Mesenchymal stem cell (in vitro differentiated cells and primary cell): ENCODE results near the gene COL13A1.

Experiments used
- DNase-seq: peaks from one replicate; pipeline ENCODE4 v3.0.0-alpha.2; 2013
- H2AFZ ChIP-seq: one replicate; pipeline ENCODE4 v1.6.1; 2013; ENCODE audit warnings: low read depth, mild to moderate bottlenecking, control low read depth, inconsistent platforms, low read length, moderate library complexity
- H2AK5ac ChIP-seq: 2 replicates; pipeline ENCODE4 v1.6.1; 2013; ENCODE audit warnings: low read length, moderate library complexity, mild to moderate bottlenecking, inconsistent platforms; ENCODE audit not compliant: severe bottlenecking
- H2BK120ac ChIP-seq: one replicate; pipeline ENCODE4 v1.6.1; 2013; ENCODE audit warnings: low read depth, mild to moderate bottlenecking, inconsistent platforms, low read length, moderate library complexity
- H2BK12ac ChIP-seq, 2 experiments: one replicate each; pipeline ENCODE4 v1.6.1; 2013; ENCODE audit warnings: inconsistent platforms in 2 of 2, low read length in 2 of 2, mild to moderate bottlenecking in 2 of 2, moderate library complexity in 2 of 2, control low read depth in 1 of 2
- H2BK15ac ChIP-seq: one replicate; pipeline ENCODE4 v1.6.1; 2013; ENCODE audit warnings: mild to moderate bottlenecking, low read depth, inconsistent platforms; ENCODE audit not compliant: poor library complexity, severe bottlenecking
- H2BK5ac ChIP-seq: 2 replicates; pipeline ENCODE4 v1.6.1; 2013; ENCODE audit warnings: low read depth, mild to moderate bottlenecking, low read length, control low read depth, inconsistent platforms; ENCODE audit not compliant: poor library complexity, severe bottlenecking
- H3K14ac ChIP-seq, 2 experiments: one replicate each; pipeline ENCODE4 v1.6.1; 2013; ENCODE audit warnings: inconsistent platforms in 2 of 2, low read length in 2 of 2, control low read depth in 1 of 2, mild to moderate bottlenecking in 1 of 2, moderate library complexity in 1 of 2
- H3K18ac ChIP-seq, 2 experiments: one replicate each; pipeline ENCODE4 v1.6.1; 2013; ENCODE audit warnings: inconsistent platforms in 2 of 2, low read length in 2 of 2, control low read depth in 1 of 2, low read depth in 1 of 2, mild to moderate bottlenecking in 1 of 2
- H3K23ac ChIP-seq, 2 experiments: one replicate each; pipeline ENCODE4 v1.6.1; 2013; ENCODE audit warnings: inconsistent platforms in 2 of 2, low read length in 2 of 2, mild to moderate bottlenecking in 2 of 2, moderate library complexity in 2 of 2, control low read depth in 1 of 2
- H3K27ac ChIP-seq: 2 replicates; pipeline ENCODE4 v1.5.1; 2013; ENCODE audit warnings: mild to moderate bottlenecking, moderate library complexity, low read length, control low read depth, inconsistent platforms; ENCODE audit not compliant: poor library complexity, severe bottlenecking
- H3K27me3 ChIP-seq, 2 experiments: 2 replicates each; pipeline versions ENCODE4 v1.6.1 to v1.7.0; 2013; ENCODE audit warnings: low read length in 2 of 2, mild to moderate bottlenecking in 2 of 2, moderate library complexity in 2 of 2, control low read depth in 1 of 2, inconsistent platforms in 1 of 2; ENCODE audit not compliant: control insufficient read depth in 1 of 2, insufficient read depth in 1 of 2
- H3K36me3 ChIP-seq, 2 experiments: 2 replicates each; pipeline versions ENCODE4 v1.6.1 to v1.7.0; 2013; ENCODE audit warnings: low read length in 2 of 2, control low read depth in 1 of 2, inconsistent platforms in 1 of 2, low read depth in 1 of 2, mild to moderate bottlenecking in 1 of 2; ENCODE audit not compliant: insufficient read depth in 2 of 2, control insufficient read depth in 1 of 2
- H3K4ac ChIP-seq, 2 experiments: one replicate each; pipeline ENCODE4 v1.6.1; 2013; ENCODE audit warnings: inconsistent platforms in 2 of 2, low read length in 2 of 2, mild to moderate bottlenecking in 2 of 2, moderate library complexity in 2 of 2, control low read depth in 1 of 2, low read depth in 1 of 2
- H3K4me1 ChIP-seq: 2 replicates; pipeline ENCODE4 v1.6.1; 2013; ENCODE audit warnings: low read depth, low read length, control low read depth; ENCODE audit not compliant: control insufficient read depth, insufficient read depth
- H3K4me2 ChIP-seq: 2 replicates; pipeline ENCODE4 v1.6.1; 2013; ENCODE audit warnings: low read length, mild to moderate bottlenecking, inconsistent platforms; ENCODE audit not compliant: poor library complexity, severe bottlenecking
- H3K4me3 ChIP-seq, 2 experiments: 2 replicates each; pipeline versions ENCODE4 v1.5.1 to v1.7.0; 2013; ENCODE audit warnings: low read length in 2 of 2, mild to moderate bottlenecking in 2 of 2, control low read depth in 1 of 2, low read depth in 1 of 2; ENCODE audit not compliant: insufficient read depth in 1 of 2
- H3K79me1 ChIP-seq: replicated peaks from 2 replicates; pipeline ENCODE4 v1.6.1; 2013; ENCODE audit warnings: mild to moderate bottlenecking, control low read depth, low read length, inconsistent platforms; ENCODE audit not compliant: poor library complexity, severe bottlenecking
- H3K9ac ChIP-seq: 2 replicates; pipeline ENCODE4 v1.7.0; 2013; ENCODE audit warnings: mild to moderate bottlenecking, low read length, moderate library complexity
- H3K9me3 ChIP-seq: 2 replicates; pipeline ENCODE4 v1.7.0; 2013; ENCODE audit warnings: mild to moderate bottlenecking, low read length; ENCODE audit not compliant: control insufficient read depth
- H4K8ac ChIP-seq: one replicate; pipeline ENCODE4 v1.6.1; 2013; ENCODE audit warnings: inconsistent platforms, mild to moderate bottlenecking, low read length, moderate library complexity
- H4K91ac ChIP-seq: one replicate; pipeline ENCODE4 v1.6.1; 2013; ENCODE audit warnings: mild to moderate bottlenecking, low read length, inconsistent platforms
- WGBS: methylation state at CpG from one replicate; pipeline ENCODE4 v1.1.7; 2013; ENCODE audit warnings: mixed read lengths; 5-methylcytosine and 5-hydroxymethylcytosine counted together

The COL13A1 gene

GRCh38 chr10:69883310-69884023 is 81.8 kb downstream of the COL13A1 start:
- no peak overlapping the region for H2AK5ac ChIP-seq
- H3K23ac ChIP-seq: no peak overlapping the region
- no peak overlapping the region for H4K8ac ChIP-seq
- no peak overlapping the region for H2BK12ac ChIP-seq
- H3K14ac ChIP-seq: no peak overlapping the region
- no peak overlapping the region for H3K4me3 ChIP-seq
- H3K27me3 ChIP-seq: no peaks in the 10 kb centered on the region
- H4K91ac ChIP-seq: no peak overlapping the region
- no peak overlapping the region for H2AFZ ChIP-seq
- no peak for DNase-seq
- peaks cover 15% of the 10 kb centered on the region for H3K4me1 ChIP-seq
- H3K4me2 ChIP-seq: no peak overlapping the region
- H3K18ac ChIP-seq: no peak overlapping the region
- no peak overlapping the region for H3K27ac ChIP-seq
- no peak overlapping the region for H3K4ac ChIP-seq
- H3K9me3 ChIP-seq: no peaks in the 10 kb centered on the region
- peaks cover 15 to 16% of the 10 kb centered on the region in 2 experiments for H3K36me3 ChIP-seq
- no peak overlapping the region for H2BK120ac ChIP-seq
- 83% methylated on average over 5 of the region's 5 CpGs for WGBS
- no peak overlapping the region for H3K9ac ChIP-seq
- H2BK5ac ChIP-seq: no peak overlapping the region
- H2BK15ac ChIP-seq: no peak overlapping the region
- peaks cover 1% of the 10 kb centered on the region for H3K79me1 ChIP-seq

GRCh38 chr10:69884024-69884367 is 82.3 kb downstream of the COL13A1 start:
- 100% methylated on average over 2 of the region's 3 CpGs for whole genome bisulfite sequencing

GRCh38 chr10:69884686-69885085 is 83.0 kb downstream of the COL13A1 start:
- Histone ChIP-seq H3K79me1 (peaks cover 1% of the 10 kb centered on the region), H2AFZ (no peak overlapping the region), H3K4me2 (no peak overlapping the region), H3K9me3 (no peaks in the 10 kb centered on the region), H3K23ac (no peak overlapping the region), H3K27me3 (no peaks in the 10 kb centered on the region), H4K8ac (no peak overlapping the region), H4K91ac (no peak overlapping the region), H3K18ac (no peak overlapping the region), H3K14ac (no peak overlapping the region), H3K4ac (no peak overlapping the region), H3K27ac (no peak overlapping the region), H3K9ac (no peak overlapping the region), H2BK5ac (no peak overlapping the region), H2BK120ac (no peak overlapping the region), H2AK5ac (no peak overlapping the region), H3K36me3 (peaks cover 22 to 27% of the 10 kb centered on the region in 2 experiments), H2BK12ac (no peak overlapping the region), H2BK15ac (no peak overlapping the region), H3K4me1 (peaks cover 15% of the 10 kb centered on the region), H3K4me3 (no peak overlapping the region)
- no peak for DNase-seq
- WGBS: no CpG with 5 or more reads among the region's 5 CpGs

More at GRCh38 chr10:69884024-69884367, 82.3 kb downstream of the COL13A1 start:
- H2BK12ac ChIP-seq: no peak overlapping the region
- no peak for DNase-seq
- no peaks in the 10 kb centered on the region for H3K27me3 ChIP-seq
- no peak overlapping the region for H3K4me2 ChIP-seq
- no peak overlapping the region for H3K4ac ChIP-seq
- H3K4me3 ChIP-seq: no peak overlapping the region
- no peak overlapping the region for H2BK15ac ChIP-seq
- no peak overlapping the region for H2BK5ac ChIP-seq
- no peak overlapping the region for H2BK120ac ChIP-seq
- no peaks in the 10 kb centered on the region for H3K9me3 ChIP-seq
- H4K91ac ChIP-seq: no peak overlapping the region
- H3K4me1 ChIP-seq: peaks cover 15% of the 10 kb centered on the region
- peaks cover 18 to 20% of the 10 kb centered on the region in 2 experiments for H3K36me3 ChIP-seq
- H2AFZ ChIP-seq: no peak overlapping the region
- H3K27ac ChIP-seq: no peak overlapping the region
- no peak overlapping the region for H3K9ac ChIP-seq
- no peak overlapping the region for H3K18ac ChIP-seq
- peaks cover 1% of the 10 kb centered on the region for H3K79me1 ChIP-seq
- H2AK5ac ChIP-seq: no peak overlapping the region
- no peak overlapping the region for H3K23ac ChIP-seq
- no peak overlapping the region for H4K8ac ChIP-seq
- no peak overlapping the region for H3K14ac ChIP-seq

DNA sequence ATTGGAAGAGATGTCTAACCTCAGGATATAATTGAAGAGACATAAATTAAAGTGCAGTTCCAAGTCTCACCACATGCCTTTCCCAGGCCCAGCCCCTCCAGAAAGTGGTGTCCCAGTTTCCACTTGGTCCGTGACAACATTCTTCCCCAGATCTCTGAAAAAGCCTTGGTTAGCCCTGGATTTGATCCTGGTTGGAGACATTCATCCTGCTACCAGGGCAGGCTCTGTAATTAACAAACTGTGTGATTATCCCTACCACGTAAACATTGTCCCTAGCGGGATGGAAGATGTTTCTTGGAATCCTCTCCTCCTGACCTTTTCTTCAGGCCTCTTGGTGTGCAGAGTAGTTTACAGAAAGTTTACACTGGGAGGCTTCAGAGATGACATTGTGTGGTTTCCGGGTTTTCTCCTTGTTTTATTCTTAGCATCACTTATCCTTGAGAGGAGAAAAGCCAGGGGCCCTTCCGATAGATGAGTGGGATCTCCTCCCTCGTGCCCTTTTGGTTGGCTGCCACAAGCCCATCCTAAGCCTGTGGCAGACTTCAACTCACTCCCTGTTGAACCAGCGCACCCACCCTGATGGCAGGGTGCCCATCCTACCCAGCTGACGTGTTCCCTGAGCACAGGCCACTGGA is 83.8 kb downstream of the COL13A1 start:
- Histone ChIP-seq H3K4me3 (no peak overlapping the region), H2BK120ac (no peak overlapping the region), H3K4me2 (no peak overlapping the region), H3K14ac (no peak overlapping the region), H2BK5ac (no peak overlapping the region), H3K4me1 (peaks cover 7% of the 10 kb centered on the region), H2BK12ac (no peak overlapping the region), H3K23ac (peak overlapping the region in 1 of 2 experiments; percentile 37), H3K36me3 (peaks cover 26 to 35% of the 10 kb centered on the region in 2 experiments), H3K27ac (no peak overlapping the region), H3K9me3 (no peaks in the 10 kb centered on the region), H3K79me1 (peaks cover 1% of the 10 kb centered on the region), H3K4ac (no peak overlapping the region), H4K91ac (peak overlapping the region; percentile 70), H2BK15ac (no peak overlapping the region), H2AFZ (no peak overlapping the region), H4K8ac (no peak overlapping the region), H3K18ac (peak overlapping the region in 1 of 2 experiments; percentile 62), H2AK5ac (no peak overlapping the region), H3K9ac (no peak overlapping the region), H3K27me3 (no peaks in the 10 kb centered on the region)
- peak; percentile 92 for DNase-seq
- WGBS: 56% methylated on average over 8 of the region's 8 CpGs
